Neutrophil (primary cell): ENCODE results near the gene CXCL16.
A peak's percentile ranks its signal among the peaks of the same experiment; 100 is the strongest.

Source experiments
- H3K27ac ChIP-seq: fragments of 200-600 bp; sonication (generic); 2 replicates; pipeline ENCODE4 v1.5.1; 2016; ENCODE audit warnings: mild to moderate bottlenecking, moderate library complexity
- H3K27me3 ChIP-seq: fragments of 200-600 bp; sonication (generic); 2 replicates; pipeline ENCODE4 v1.6.0; 2016; ENCODE audit warnings: mild to moderate bottlenecking
- H3K36me3 ChIP-seq: fragments of 200-600 bp; sonication (generic); 2 replicates; pipeline ENCODE4 v1.5.1; 2017
- H3K4me1 ChIP-seq, 2 experiments: fragments of 200-600 bp in 1 of 2; sonication (generic) in 1 of 2; 1 replicate in 1 of 2; 2 replicates in 1 of 2; pipeline versions ENCODE4 v1.5.1 to v1.6.1; 2013 to 2016; ENCODE audit warnings: low read depth in 1 of 2, low read length in 1 of 2, mild to moderate bottlenecking in 1 of 2, moderate library complexity in 1 of 2; ENCODE audit not compliant: control insufficient read depth in 1 of 2, insufficient read depth in 1 of 2
- H3K4me3 ChIP-seq, 2 experiments: fragments of 200-600 bp in 1 of 2; sonication (generic) in 1 of 2; 1 replicate in 1 of 2; 2 replicates in 1 of 2; pipeline ENCODE4 v1.5.1; 2013 to 2016; ENCODE audit warnings: low read depth in 1 of 2, low read length in 1 of 2, mild to moderate bottlenecking in 1 of 2, moderate library complexity in 1 of 2
- H3K9me3 ChIP-seq: fragments of 200-600 bp; sonication (generic); 2 replicates; pipeline ENCODE4 v1.5.1; 2016
- CTCF ChIP-seq: fragments of 200-600 bp; sonication (generic); IDR thresholded peaks from 2 replicates; pipeline ENCODE4 v1.5.1; 2016; ENCODE audit warnings: antibody characterized with exemption

Gene CXCL16

GRCh38 chr17:4719684-4720221, 20.0 kb downstream of the CXCL16 start:
- Histone ChIP-seq H3K36me3 (peaks cover 71% of the 10 kb centered on the region), H3K4me3 (no peak overlapping the region), H3K27ac (peak overlapping the region; percentile 100), H3K27me3 (no peaks in the 10 kb centered on the region), H3K4me1 (peaks cover 62 to 72% of the 10 kb centered on the region in 2 experiments), H3K9me3 (no peaks in the 10 kb centered on the region)
- TF ChIP-seq CTCF: no peak

GRCh38 chr17:4719146-4719545, 20.6 kb downstream of the CXCL16 start:
- no peak overlapping the region for H3K4me3 ChIP-seq
- peaks cover 62 to 71% of the 10 kb centered on the region in 2 experiments for H3K4me1 ChIP-seq
- no peak for TF ChIP-seq CTCF
- peak overlapping the region; percentile 100 for H3K27ac ChIP-seq
- H3K36me3 ChIP-seq: peaks cover 71% of the 10 kb centered on the region
- H3K9me3 ChIP-seq: no peaks in the 10 kb centered on the region
- no peaks in the 10 kb centered on the region for H3K27me3 ChIP-seq

DNA sequence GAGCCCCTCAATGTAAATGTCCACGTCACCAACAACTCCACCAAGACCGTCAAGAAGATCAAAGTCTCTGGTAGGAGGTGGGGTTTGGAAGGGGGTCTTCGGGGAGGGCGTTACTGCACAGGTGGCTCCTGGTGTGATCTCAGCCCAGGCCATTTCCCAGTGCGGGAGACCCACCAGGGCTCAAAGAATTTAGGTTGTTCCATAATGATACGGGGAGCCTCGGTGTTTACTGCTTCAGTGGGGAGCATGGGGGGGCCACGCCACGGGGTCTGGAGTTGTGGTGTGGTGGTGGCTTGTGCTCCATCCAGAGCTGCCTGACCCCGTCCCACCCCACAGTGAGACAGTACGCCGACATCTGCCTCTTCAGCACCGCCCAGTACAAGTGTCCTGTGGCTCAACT, 21.5 kb downstream of the CXCL16 start:
- TF ChIP-seq CTCF: no peak
- Histone ChIP-seq H3K4me3 (peak overlapping the region; percentile 58 to 63), H3K27me3 (no peaks in the 10 kb centered on the region), H3K36me3 (peaks cover 78% of the 10 kb centered on the region), H3K9me3 (no peaks in the 10 kb centered on the region), H3K27ac (peak overlapping the region; percentile 100), H3K4me1 (peaks cover 66 to 71% of the 10 kb centered on the region in 2 experiments)

DNA sequence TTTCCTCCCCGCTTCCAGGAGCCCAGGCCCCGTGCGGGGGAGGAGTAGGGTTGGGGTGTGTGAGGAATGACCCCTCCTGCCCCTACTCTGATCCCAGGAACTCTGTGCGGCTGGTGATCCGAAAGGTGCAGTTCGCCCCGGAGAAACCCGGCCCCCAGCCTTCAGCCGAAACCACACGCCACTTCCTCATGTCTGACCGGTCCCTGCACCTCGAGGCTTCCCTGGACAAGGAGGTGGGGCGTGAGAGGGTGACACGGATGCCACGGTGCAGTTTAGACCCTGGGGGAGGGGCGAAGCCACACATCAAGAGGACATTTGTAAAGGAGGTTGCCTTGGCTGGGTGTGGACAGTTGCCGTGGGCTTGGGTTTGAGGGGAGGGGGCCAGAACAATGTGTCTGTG, 21.9 kb downstream of the CXCL16 start:
- H3K27ac ChIP-seq: peak overlapping the region; percentile 100
- peak overlapping the region; percentile 58 to 63 for H3K4me3 ChIP-seq
- no peaks in the 10 kb centered on the region for H3K27me3 ChIP-seq
- peaks cover 71 to 75% of the 10 kb centered on the region in 2 experiments for H3K4me1 ChIP-seq
- TF ChIP-seq CTCF: no peak
- H3K9me3 ChIP-seq: no peaks in the 10 kb centered on the region
- peaks cover 83% of the 10 kb centered on the region for H3K36me3 ChIP-seq

DNA sequence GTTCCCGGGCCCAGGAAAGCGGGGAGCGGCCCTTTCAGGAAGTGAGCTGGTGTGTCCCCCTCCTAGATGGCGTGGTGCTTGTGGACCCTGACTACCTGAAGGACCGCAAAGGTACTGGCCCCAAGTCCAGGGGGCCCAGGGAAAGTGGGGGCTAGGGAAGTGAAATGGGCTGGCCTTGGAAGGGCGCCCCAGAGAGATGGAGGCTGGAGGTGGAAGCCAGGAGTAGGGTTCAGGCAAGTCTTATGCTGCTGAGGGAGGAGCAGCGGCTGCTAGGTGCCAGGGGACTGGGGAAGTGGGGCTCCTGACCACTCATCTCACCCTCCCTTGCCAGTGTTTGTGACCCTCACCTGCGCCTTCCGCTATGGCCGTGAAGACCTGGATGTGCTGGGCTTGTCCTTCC, 23.6 kb downstream of the CXCL16 start:
- H3K4me3 ChIP-seq: peak overlapping the region; percentile 58 to 64
- H3K36me3 ChIP-seq: peaks cover 79% of the 10 kb centered on the region
- TF ChIP-seq CTCF: no peak
- peak overlapping the region; percentile 100 for H3K27ac ChIP-seq
- H3K4me1 ChIP-seq: peaks cover 83 to 88% of the 10 kb centered on the region in 2 experiments
- H3K27me3 ChIP-seq: no peaks in the 10 kb centered on the region
- H3K9me3 ChIP-seq: no peaks in the 10 kb centered on the region
